Measurements from ENCODE around the gene METTL21A. TPM values are rescaled to one million over a fixed set of nuclear protein-coding genes. Genes with fewer than 3 reads are reported as not detected.
"Not testable (repeated sequence)": the region's sequence is repeated elsewhere in the genome, so short reads cannot be mapped to it uniquely, and the experiment has no call there.

METTL21A gene
- total RNA-seq, 1 donor from 2014 or later: 12.7 TPM

- no peaks in the 10 kb centered on the region for H3K36me3 ChIP-seq
- H3K4me1 ChIP-seq: no peaks in the 10 kb centered on the region
- no peak overlapping the region for H3K27ac ChIP-seq
- H3K4me3 ChIP-seq: no peak overlapping the region
- H3K9me3 ChIP-seq: peaks cover 4% of the 10 kb centered on the region
- intact Hi-C loops (cut with DNase I): no loop called here
- ATAC-seq (no peak), DNase-seq (no peak)
- H3K27me3 ChIP-seq (ENCODE audit: low read depth): no peaks in the 10 kb centered on the region
- TF ChIP-seq CTCF (IDR thresholded peaks at IDR 0.05): no peak
Measured at GRCh38 chr2:207643892-207644291, 18.7 kb upstream of the METTL21A start.

- H3K4me3 ChIP-seq: no peak overlapping the region
- no peak overlapping the region for H3K27ac ChIP-seq
- intact Hi-C loops (cut with DNase I): no loop called here
- H3K36me3 ChIP-seq: no peaks in the 10 kb centered on the region
- H3K4me1 ChIP-seq: no peaks in the 10 kb centered on the region
- no peaks in the 10 kb centered on the region for H3K27me3 ChIP-seq (ENCODE audit: low read depth)
- no peak for DNase-seq
- TF ChIP-seq CTCF (IDR thresholded peaks at IDR 0.05): no peak
- peaks cover 4% of the 10 kb centered on the region for H3K9me3 ChIP-seq
- ATAC-seq: no peak
Measured at GRCh38 chr2:207640661-207641060, 15.5 kb upstream of the METTL21A start.

DNA sequence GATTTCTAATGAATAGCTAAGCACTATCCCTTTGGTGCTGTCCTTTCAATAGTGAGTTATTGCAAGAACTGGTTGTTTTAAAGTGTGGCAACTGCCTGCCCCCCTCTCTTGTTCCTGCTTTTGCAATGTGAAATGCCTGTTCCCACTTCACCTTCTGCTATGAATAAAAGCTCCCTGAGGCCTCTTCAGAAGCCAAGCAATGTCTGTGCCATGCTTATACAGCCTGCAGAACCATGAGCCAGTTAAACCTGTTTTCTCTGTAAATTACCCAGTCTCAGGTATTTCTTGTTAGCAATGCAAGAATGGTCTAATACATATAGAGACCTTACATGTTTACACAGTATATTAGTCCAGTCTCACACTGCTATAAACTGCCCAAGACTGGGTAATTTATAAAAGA is 15.0 kb upstream of the METTL21A start:
- no peak for ATAC-seq
- intact Hi-C loops (cut with DNase I): no loop called here
- no peak for TF ChIP-seq CTCF (IDR thresholded peaks at IDR 0.05)
- Histone ChIP-seq H3K36me3 (no peaks in the 10 kb centered on the region), H3K27me3 (ENCODE audit: low read depth) (no peaks in the 10 kb centered on the region), H3K9me3 (peaks cover 4% of the 10 kb centered on the region), H3K4me1 (no peaks in the 10 kb centered on the region), H3K27ac (no peak overlapping the region), H3K4me3 (no peak overlapping the region)
- no peak for DNase-seq

DNA sequence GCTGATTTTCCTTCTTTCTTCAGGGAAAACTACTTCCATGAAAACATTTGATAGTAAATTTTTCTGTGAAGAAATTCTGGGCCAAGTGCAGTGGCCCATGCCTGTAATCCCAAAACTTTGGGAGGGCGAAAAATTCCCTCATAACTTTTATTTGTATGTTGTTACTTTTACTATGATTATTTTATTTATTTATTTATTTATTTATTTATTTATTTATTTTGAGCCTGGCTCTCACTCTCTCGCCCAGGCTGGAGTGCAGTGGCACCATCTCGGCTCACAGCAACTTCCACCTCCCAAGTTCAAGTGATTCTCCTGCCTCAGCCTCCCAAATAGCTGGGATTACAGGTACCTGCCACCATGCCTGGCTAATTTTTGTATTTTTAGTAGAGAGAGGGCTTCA is 14.1 kb upstream of the METTL21A start:
- ATAC-seq; H3K9me3 ChIP-seq; H3K36me3 ChIP-seq; DNase-seq; intact Hi-C loops (cut with DNase I); H3K27me3 ChIP-seq (ENCODE audit: low read depth); H3K4me3 ChIP-seq; H3K27ac ChIP-seq; H3K4me1 ChIP-seq: not testable (repeated sequence)

DNA sequence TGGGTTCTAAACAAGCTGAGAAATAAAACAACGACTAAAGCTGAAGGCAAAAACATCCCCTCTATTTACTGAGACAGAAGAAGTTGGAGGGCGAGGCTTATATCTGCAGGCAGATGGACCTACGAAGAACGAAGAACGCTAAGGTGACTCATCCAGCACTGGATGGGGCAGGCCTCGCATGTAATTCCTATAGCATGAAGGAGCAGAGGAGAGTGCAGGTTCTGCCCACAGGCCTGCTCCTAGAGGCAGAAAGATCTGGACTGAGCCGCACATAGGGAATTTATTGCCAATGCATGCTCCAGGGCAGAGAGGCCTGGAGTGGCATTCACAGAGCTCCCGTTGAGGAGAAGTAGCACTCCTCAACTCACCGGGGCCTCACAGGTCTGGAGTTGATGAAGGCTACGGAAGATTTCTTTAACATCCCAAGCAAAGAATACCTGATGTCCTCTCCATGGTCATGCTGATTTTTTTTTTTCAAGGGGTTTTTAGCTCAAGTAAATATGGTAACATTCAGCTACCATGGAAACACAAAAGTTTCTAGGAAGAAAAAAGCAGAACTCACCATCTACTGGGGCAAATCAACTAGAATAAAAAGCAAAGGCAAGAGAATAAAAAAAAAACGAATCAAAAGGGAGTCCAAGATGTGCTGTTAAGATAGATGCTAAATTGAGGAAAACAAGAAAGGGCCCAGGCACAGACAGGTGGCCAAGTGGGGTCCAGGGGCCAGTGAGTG is 10.4 kb upstream of the METTL21A start:
- Histone ChIP-seq H3K27me3 (ENCODE audit: low read depth) (no peaks in the 10 kb centered on the region), H3K36me3 (no peaks in the 10 kb centered on the region), H3K27ac (no peak overlapping the region), H3K9me3 (peaks cover 4% of the 10 kb centered on the region), H3K4me3 (no peak overlapping the region), H3K4me1 (peaks cover 8% of the 10 kb centered on the region)
- intact Hi-C loops (cut with DNase I): no loop called here
- TF ChIP-seq CTCF (IDR thresholded peaks at IDR 0.05): no peak
- DNase-seq (no peak), ATAC-seq (no peak)

DNA sequence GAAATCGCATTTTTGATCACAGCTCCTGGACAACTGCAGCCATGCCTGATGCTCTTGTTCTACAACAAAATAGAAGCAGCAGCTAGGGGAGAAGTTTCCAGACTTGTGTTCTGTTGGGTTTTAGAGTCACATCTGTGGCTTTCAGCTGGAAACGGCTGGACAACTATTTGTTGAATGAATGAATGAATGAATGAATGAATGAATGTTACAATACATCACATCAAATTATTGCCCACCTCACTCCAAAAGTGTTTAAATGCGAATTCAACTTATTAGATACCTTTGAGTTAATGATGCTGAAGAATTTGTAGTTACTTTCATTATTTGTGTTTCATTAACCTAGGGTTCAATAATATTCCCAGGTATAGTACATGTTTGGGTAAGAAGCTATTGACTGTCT is 8.5 kb upstream of the METTL21A start:
- no peak overlapping the region for H3K27ac ChIP-seq
- peaks cover 8% of the 10 kb centered on the region for H3K4me1 ChIP-seq
- ATAC-seq (no peak), DNase-seq (no peak)
- H3K4me3 ChIP-seq: no peak overlapping the region
- no peaks in the 10 kb centered on the region for H3K9me3 ChIP-seq
- no peak for TF ChIP-seq CTCF (IDR thresholded peaks at IDR 0.05)
- intact Hi-C loops (cut with DNase I): no loop called here
- H3K27me3 ChIP-seq (ENCODE audit: low read depth): no peaks in the 10 kb centered on the region
- no peaks in the 10 kb centered on the region for H3K36me3 ChIP-seq

All from lower lobe of right lung (tissue), 2 donors.